Thymus (tissue), 11 donors: ENCODE measurements around the gene ENC1. TPM values are rescaled to one million over a fixed set of nuclear protein-coding genes. Genes with fewer than 3 reads are reported as not detected.

Source experiments
- DNase-seq, 9 donors: peaks; one replicate each; pipeline ENCODE4 v3.0.0-alpha.2; 2013; ENCODE audit warnings: low spot score in 9 of 9, low read depth in 6 of 9, missing footprints in 1 of 9
- H3K27ac ChIP-seq, 2 donors: one replicate each; pipeline ENCODE4 v1.5.1; 2013; ENCODE audit warnings: control low read depth in 1 of 2, low read depth in 1 of 2, low read length in 1 of 2, mild to moderate bottlenecking in 1 of 2, moderate library complexity in 1 of 2
- H3K27me3 ChIP-seq, 2 donors: one replicate each; pipeline ENCODE4 v1.5.1; 2013; ENCODE audit warnings: low read length in 1 of 2; ENCODE audit not compliant: control insufficient read depth in 2 of 2, insufficient read depth in 1 of 2
- H3K36me3 ChIP-seq, 2 donors: one replicate each; pipeline ENCODE4 v1.5.1; 2013; ENCODE audit warnings: low read length in 1 of 2, mild to moderate bottlenecking in 1 of 2, moderate library complexity in 1 of 2; ENCODE audit not compliant: control insufficient read depth in 2 of 2, insufficient read depth in 2 of 2
- H3K4me1 ChIP-seq, 2 donors: one replicate each; pipeline ENCODE4 v1.5.1; 2013; ENCODE audit warnings: low read length in 2 of 2; ENCODE audit not compliant: control insufficient read depth in 2 of 2, insufficient read depth in 2 of 2
- H3K4me3 ChIP-seq, 2 donors: one replicate each; pipeline ENCODE4 v1.5.1; 2013; ENCODE audit warnings: low read length in 2 of 2, control low read depth in 1 of 2, mild to moderate bottlenecking in 1 of 2
- H3K9me3 ChIP-seq, 2 donors: one replicate each; pipeline ENCODE4 v1.5.1; 2013; ENCODE audit warnings: low read length in 1 of 2, mild to moderate bottlenecking in 1 of 2; ENCODE audit not compliant: control insufficient read depth in 2 of 2, insufficient read depth in 1 of 2
- WGBS: extraction: QIAGEN DNeasy Blood & Tissue Kit; methylation state at CpG from one replicate; pipeline ENCODE4 v1.1.7; 2013; 5-methylcytosine and 5-hydroxymethylcytosine counted together
- polyA plus RNA-seq: library from polyadenylated mRNA; stranded (reverse); fragments of 200-250 nt; gene quantifications from one replicate; pipeline ENCODE4 v1.2.3, GENCODE V29; 2013
- total RNA-seq: library from RNA; stranded (reverse); fragments of 120-200 nt; gene quantifications from one replicate; pipeline ENCODE4 v1.2.4, GENCODE V29; 2013
- donor health status: healthy.

The ENC1 gene
- total and polyA plus RNA-seq, 2 donors: 5.9 to 8.4 TPM

- DNase-seq: peak in 1 of 9 donors; percentile 26
- Histone ChIP-seq H3K4me3 (peak overlapping the region; percentile 52 to 96), H3K9me3 (peaks cover 0 to 8% of the 10 kb centered on the region in 2 donors), H3K27ac (peak overlapping the region in 1 of 2 donors; percentile 15), H3K4me1 (peaks cover 12 to 43% of the 10 kb centered on the region in 2 donors), H3K36me3 (peaks cover 17 to 29% of the 10 kb centered on the region in 2 donors), H3K27me3 (no peaks in the 10 kb centered on the region)
- 91% methylated on average over 1 of the region's 1 CpG for WGBS
Observed at GRCh38 chr5:74638544-74638969, 2.0 kb downstream of the ENC1 start.

DNA sequence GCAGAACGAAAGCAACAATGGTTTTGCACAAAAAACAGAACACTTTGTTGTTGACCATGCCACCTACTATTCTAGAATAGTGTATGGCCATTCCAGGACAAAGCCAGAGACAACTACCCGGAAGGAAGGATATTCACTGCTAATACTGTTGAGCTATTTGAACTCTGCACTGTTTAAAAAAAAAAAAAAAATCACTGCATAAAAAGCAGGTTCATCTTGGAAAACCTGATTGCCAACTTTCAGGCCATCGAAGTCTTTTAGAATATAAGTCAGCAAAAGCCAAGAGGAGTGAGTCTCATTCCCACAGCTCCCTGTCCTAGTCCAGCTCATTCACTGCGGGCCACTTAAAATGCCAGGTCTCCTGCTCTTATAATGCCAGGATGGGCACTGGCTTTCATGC, 4.0 kb downstream of the ENC1 start:
- H3K27me3 ChIP-seq: no peaks in the 10 kb centered on the region
- H3K36me3 ChIP-seq: peaks cover 17 to 38% of the 10 kb centered on the region in 2 donors
- peaks cover 0 to 8% of the 10 kb centered on the region in 2 donors for H3K9me3 ChIP-seq
- WGBS: 97% methylated on average over 4 of the region's 4 CpGs
- H3K4me3 ChIP-seq: no peak overlapping the region
- DNase-seq: no peak
- no peak overlapping the region for H3K27ac ChIP-seq
- H3K4me1 ChIP-seq: peaks cover 18 to 46% of the 10 kb centered on the region in 2 donors

- H3K36me3 ChIP-seq: peaks cover 17 to 38% of the 10 kb centered on the region in 2 donors
- H3K4me1 ChIP-seq: peaks cover 15 to 46% of the 10 kb centered on the region in 2 donors
- no peak for DNase-seq
- H3K4me3 ChIP-seq: no peak overlapping the region
- no peaks in the 10 kb centered on the region for H3K27me3 ChIP-seq
- WGBS: 97% methylated on average over 12 of the region's 12 CpGs
- H3K27ac ChIP-seq: no peak overlapping the region
- H3K9me3 ChIP-seq: peaks cover 0 to 7% of the 10 kb centered on the region in 2 donors
Observed at GRCh38 chr5:74636149-74636548, 4.4 kb downstream of the ENC1 start.

GRCh38 chr5:74634611-74635286, 5.8 kb downstream of the ENC1 start:
- DNase-seq: no peak
- WGBS: 98% methylated on average over 16 of the region's 16 CpGs
- no peaks in the 10 kb centered on the region for H3K9me3 ChIP-seq
- H3K36me3 ChIP-seq: peaks cover 17 to 38% of the 10 kb centered on the region in 2 donors
- no peak overlapping the region for H3K4me3 ChIP-seq
- H3K27ac ChIP-seq: no peak overlapping the region
- no peaks in the 10 kb centered on the region for H3K27me3 ChIP-seq
- H3K4me1 ChIP-seq: peaks cover 12 to 45% of the 10 kb centered on the region in 2 donors

- Histone ChIP-seq H3K4me3 (no peak overlapping the region), H3K27me3 (no peaks in the 10 kb centered on the region), H3K9me3 (no peaks in the 10 kb centered on the region), H3K36me3 (peaks cover 20 to 49% of the 10 kb centered on the region in 2 donors), H3K4me1 (peaks cover 10 to 37% of the 10 kb centered on the region in 2 donors), H3K27ac (no peak overlapping the region)
- DNase-seq: no peak
- 93% methylated on average over 9 of the region's 9 CpGs for WGBS
Observed at GRCh38 chr5:74633695-74634094, 6.8 kb downstream of the ENC1 start.

DNA sequence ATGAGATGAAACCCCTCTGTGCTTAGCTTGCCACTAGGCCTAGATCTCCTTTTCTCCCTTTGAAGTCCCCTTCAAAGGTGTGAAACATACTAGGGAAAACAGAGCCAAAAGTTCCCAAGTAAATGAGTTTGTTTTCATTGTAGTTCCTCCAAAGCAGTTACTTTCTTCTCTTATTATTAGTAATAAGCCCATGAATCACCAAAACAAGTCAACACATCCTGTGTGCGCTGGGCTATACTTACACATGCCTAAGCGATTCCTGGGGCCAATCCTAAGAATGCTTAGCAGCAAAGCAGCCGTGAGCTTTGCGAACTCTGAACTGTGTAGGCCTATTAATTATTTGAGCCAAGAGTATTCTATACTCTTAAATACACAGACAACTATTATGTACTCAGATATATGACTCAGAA, 7.6 kb downstream of the ENC1 start:
- H3K9me3 ChIP-seq: no peaks in the 10 kb centered on the region
- H3K36me3 ChIP-seq: peaks cover 20 to 56% of the 10 kb centered on the region in 2 donors
- DNase-seq: no peak
- H3K4me3 ChIP-seq: no peak overlapping the region
- H3K4me1 ChIP-seq: peaks cover 7 to 30% of the 10 kb centered on the region in 2 donors
- H3K27ac ChIP-seq: no peak overlapping the region
- 97% methylated on average over 4 of the region's 4 CpGs for WGBS
- H3K27me3 ChIP-seq: no peaks in the 10 kb centered on the region

DNA sequence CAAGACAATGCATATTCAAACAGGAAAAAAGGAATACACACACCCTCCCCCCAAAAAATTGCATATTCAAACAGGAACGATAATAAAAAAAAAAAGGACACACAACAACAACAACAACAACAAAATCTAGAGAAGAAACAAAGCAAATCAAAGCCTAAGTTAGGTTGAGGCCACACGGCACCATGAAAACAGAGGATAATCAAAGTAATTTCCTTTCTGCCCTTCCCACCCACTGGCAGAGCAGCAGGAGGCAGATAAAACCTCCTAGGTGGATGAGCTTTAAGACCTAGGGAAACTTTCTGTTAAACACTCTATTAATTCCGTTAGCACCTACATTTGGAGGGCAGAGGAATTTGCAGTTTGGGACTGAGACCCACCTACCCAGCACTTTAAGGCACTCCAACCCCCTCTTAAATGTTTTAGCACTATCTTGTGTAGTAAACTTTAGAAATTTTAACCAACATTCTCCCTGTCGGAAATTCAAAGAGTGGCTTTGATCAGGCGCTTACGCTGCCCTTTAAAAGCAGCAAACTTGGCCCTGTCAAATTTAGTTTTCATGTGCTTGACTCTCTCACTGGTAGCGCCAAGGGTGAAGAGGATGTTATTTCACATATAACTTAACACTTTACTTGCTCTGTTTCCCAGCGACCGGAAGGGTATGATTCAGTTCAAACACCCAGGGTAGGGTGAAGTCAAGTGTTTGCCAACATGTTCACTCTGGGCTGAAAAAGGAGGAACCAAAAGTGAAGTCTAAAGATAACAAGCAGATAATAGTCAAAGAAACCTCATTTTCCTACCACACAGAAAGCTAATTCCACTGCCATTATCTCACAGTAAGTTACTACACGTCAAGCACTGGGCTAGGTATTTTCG, 9.2 kb downstream of the ENC1 start:
- whole genome bisulfite sequencing: 45% methylated on average over 11 of the region's 11 CpGs
- DNase-seq: peak in 6 of 9 donors; percentile 37 to 80 (median 64)

GRCh38 chr5:74630453-74631066, 10.0 kb downstream of the ENC1 start:
- WGBS: 87% methylated on average over 7 of the region's 7 CpGs
- peaks cover 6 to 25% of the 10 kb centered on the region in 2 donors for H3K4me1 ChIP-seq

More for the DNA sequence above, 9.2 kb downstream of the ENC1 start:
- Histone ChIP-seq H3K36me3 (peaks cover 20 to 58% of the 10 kb centered on the region in 2 donors), H3K27me3 (no peaks in the 10 kb centered on the region), H3K27ac (peak overlapping the region; percentile 64 to 76), H3K9me3 (no peaks in the 10 kb centered on the region), H3K4me1 (peaks cover 6 to 25% of the 10 kb centered on the region in 2 donors), H3K4me3 (no peak overlapping the region)

More at GRCh38 chr5:74630453-74631066, 10.0 kb downstream of the ENC1 start:
- Histone ChIP-seq H3K27me3 (no peaks in the 10 kb centered on the region), H3K4me3 (no peak overlapping the region), H3K27ac (peak overlapping the region in 1 of 2 donors; percentile 76), H3K9me3 (no peaks in the 10 kb centered on the region), H3K36me3 (peaks cover 15 to 51% of the 10 kb centered on the region in 2 donors)
- peak in 1 of 9 donors; percentile 44 for DNase-seq
